HG03175 (cell line): Measurements from ENCODE around the gene ATP23.

ENCODE experiments used
- ATAC-seq: cut with Tn5 transposase; IDR thresholded peaks from one replicate; pipeline ENCODE4 v1.9.1; 2021; ENCODE audit warnings: mild to moderate bottlenecking, moderate library complexity; ENCODE audit not compliant: unreplicated experiment

The ATP23 gene

GRCh38 chr12:57907281-57907680 is 34.1 kb upstream of the ATP23 start:
- no peak for ATAC-seq

DNA sequence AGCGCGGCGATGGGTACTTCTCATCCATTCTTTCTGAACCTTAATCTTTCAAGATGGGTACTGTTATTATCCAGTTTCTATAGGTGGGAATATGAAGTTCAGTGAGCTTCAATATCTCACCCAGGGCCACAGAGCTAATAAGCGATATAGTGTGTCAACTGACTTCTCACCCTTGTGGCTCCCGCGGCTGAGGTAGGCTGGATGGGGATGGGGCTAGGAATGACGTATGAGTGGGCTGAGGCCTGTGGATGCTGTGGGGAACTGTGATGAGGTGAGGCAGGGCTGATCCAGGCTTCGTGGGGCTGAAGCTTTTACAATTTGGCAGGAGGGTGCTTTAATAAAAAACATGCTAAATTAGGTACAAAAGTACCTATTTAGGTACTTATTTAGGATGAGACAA is 32.9 kb upstream of the ATP23 start:
- no peak for ATAC-seq

GRCh38 chr12:57909056-57909455 is 32.3 kb upstream of the ATP23 start:
- no peak for ATAC-seq

- ATAC-seq = no peak
Observed at GRCh38 chr12:57909611-57910010, 31.8 kb upstream of the ATP23 start.

DNA sequence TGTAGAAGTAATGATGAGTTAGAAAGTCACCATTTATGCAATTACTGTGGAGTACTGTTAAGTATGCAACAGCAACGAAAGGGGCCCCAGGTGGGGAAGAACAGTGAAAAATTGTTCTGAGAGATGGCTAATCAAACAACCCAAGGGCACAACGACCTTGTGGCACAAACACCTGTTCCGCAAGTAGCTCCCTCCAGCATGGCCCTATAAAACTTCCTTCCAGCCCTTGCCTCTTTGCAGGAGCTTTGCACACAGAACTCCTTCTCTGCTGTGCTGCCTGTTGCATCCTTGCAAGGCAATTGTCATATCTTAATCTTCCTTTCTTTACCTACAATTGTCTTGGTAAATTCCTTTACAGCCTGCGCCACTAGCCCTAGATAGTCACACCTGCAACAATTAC is 23.2 kb upstream of the ATP23 start:
- no peak for ATAC-seq

DNA sequence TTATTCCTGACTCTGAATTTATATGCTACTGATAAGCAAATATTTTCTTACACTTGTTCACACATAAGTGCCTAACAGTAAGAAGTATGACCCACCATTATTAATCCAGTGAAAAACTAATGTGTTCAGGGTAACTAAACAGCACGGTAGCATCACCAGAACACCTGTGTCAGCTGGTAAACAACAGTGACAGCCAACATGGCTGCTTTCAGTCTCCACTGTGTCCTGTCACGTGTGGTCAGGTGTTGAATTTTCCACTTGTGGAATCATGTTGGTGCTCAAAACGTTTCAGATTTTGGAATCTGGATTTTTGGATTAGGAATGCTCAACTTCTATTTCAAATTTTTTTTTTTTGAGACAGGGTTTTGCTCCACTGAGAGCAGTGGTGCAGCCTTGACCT is 14.3 kb upstream of the ATP23 start:
- no peak for ATAC-seq

DNA sequence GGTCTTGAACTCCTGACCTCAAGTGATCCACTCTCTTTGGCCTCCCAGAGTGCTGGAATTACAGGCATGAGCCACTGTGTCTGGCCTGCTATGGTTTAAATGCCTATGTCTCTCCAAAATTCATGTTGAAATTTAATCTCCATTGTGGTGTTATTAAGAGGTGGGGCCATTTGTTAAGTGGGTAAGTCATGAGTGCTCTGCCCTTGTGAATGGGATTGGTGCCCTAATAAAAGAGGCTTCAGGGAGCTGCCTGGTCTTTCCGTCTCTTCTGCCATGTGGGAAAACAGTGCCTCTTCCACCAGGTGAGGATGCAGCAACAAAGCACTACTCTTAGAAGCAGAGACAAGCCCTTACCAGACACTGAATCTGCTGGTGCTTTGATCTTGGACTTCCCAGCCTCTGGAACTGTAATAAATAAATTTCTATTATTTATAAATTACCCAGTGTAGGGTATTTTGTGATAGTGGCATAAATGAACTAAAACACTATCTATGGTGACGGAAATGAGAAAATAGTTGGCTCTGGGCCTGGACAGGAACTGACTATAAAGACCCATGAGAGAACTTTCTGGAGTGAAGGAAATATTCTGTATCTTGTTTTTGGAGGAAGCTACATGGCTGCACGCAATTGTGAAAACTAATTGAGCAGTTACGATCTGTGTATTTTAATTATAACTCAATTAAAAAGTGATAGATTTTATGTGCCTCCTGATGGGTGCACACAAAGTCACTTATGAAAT is 12.1 kb upstream of the ATP23 start:
- no peak for ATAC-seq

DNA sequence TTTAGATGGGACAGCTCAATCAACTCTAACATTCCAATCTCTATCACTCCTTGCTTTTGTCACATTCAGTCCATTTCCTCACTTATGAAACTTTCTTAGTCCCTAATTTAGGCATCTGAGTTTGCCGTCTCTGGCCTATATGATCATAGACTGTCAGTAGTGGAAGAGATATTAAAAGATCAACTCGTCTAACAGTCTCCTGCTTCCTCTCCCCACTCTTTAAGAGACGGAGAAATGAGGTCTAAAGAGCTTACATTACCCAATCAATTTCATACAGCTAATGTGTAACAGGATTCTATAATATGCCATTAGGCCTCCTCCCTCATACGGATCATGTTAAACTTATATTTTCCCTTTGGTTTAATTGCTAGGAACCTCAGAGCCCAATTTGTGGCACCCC is 6.5 kb upstream of the ATP23 start:
- ATAC-seq = no peak

GRCh38 chr12:57935331-57935730 is 6.0 kb upstream of the ATP23 start:
- ATAC-seq = no peak

DNA sequence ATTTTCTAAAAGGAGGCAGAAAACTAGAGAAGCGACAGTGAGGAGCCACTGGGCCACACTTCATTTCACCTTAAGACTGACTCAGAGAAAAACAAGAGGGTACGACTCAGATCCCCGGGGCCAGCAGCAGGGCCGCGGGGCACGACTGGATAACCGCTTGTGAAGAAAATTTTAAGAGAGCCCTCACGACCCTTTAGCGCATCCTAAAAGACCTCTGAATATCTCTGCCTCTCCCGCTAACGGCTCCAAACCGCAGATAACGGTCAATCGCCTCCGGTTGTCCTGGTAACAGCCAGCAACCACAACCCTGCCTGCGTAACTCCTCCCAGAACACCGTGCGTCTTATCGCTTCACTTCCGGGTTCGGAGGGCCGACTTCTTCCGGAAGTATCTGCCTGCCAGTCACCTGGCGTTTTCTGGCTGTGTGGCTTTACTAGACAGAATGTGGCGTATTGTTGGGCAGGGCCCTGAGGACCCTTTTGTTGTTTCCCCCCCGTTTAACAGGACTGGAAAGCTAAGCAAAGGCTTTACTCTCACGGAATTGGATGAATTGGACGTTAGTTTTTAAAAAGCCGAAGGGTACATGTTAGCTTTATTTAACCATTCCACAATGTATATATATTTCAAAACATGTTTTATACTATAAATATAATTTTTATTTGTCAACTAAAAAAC is 5.4 kb upstream of the ATP23 start:
- ATAC-seq = peak; percentile 99

- ATAC-seq = no peak
Observed at GRCh38 chr12:57936513-57936883, 4.9 kb upstream of the ATP23 start.

DNA sequence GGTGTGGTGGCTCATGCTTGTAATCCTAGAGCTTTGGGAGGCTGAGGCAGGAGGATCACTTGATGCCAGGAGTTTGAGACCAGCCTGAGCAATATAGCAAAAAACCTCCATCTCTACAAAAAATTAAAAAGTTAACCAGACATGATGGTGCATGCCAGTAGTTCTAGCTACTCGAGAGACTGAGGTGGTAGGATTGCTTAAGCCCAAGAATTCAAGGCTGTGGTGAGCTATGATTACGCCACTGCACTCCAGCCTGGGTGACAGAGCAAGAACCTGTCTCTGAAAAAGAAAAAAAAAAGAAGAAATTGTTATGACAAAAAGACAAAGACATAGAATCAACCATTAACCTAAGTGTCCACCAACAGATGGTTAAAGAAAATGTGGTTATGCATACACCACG is 2.1 kb upstream of the ATP23 start:
- ATAC-seq = no peak

DNA sequence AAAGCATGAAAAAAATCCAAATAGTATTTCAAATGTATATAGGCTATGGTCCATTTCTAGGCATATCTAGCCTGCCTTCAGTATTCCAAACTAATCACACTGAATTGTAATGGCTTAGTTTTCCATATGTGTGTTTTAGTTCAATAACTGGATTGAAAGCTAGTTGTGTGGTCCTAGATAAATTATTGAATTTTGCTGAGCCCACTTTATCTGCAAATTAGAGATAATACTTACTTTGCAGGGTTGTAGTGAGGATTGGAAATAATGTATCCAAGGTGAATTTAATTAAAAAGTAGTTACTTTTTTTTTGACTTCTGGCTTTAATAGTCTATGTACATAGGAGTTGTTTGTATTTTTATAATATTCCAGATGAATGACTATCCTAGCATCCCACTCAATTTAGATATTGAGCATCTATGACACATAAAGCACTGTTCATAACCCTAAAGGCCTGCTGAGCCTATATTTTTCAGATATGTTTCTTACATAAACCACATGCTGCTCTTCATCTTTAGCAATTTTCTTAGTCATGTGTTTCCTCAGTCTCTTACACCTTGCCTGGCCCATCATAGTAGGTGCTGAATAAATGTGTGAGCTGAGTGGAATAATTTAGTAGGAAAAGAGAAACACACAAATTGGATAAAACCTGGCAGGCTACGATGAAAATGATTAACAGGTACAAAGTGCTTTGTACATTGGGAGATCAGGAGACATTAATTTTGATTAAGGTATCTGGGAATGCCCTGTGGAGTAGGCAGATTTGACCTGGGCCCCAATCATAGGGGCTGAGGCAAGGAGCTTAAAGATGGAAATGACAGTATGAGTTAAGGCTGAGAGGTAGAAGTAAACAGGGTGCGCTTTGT is 1.1 kb upstream of the ATP23 start:
- no peak for ATAC-seq

GRCh38 chr12:57940915-57941164 is 527 bp upstream of the ATP23 start:
- no peak for ATAC-seq

- no peak for ATAC-seq
Observed at GRCh38 chr12:57943438-57944080, 2.2 kb downstream of the ATP23 start.

DNA sequence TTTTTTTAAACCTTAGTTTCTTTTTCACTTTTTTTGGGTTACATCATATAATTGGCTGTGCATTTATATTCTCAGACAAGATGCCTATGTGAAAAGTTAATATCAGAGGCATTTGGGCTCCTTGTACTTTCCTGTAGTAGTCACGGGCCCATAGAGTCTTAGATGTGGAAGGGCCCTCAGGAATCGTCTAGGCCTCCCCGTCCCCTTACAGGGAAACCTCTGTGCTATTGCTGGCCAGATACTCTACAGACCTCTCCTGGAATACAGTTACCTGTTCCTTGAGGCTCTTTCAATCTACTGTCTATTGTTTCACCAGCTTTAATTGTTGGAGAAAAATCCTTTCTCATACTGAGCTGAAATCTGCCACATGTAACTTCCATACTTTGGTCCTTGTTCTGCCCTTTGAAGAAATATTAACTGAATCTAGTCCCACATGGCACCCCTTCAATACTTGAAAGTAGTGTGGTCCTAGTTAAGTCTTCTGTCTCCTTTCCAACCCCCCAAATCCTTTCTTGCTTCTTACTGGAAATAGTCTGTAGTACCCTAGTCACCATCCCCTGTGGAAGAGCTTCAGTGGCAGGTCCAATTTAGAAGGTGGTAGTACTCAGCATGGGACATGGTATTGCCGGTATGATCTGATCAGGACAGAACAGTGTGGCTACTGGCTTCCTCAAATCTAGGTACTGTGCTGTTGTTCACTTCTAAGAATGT is 3.1 kb downstream of the ATP23 start:
- ATAC-seq = no peak

GRCh38 chr12:57952766-57953165 is 11.4 kb downstream of the ATP23 start:
- ATAC-seq = no peak

DNA sequence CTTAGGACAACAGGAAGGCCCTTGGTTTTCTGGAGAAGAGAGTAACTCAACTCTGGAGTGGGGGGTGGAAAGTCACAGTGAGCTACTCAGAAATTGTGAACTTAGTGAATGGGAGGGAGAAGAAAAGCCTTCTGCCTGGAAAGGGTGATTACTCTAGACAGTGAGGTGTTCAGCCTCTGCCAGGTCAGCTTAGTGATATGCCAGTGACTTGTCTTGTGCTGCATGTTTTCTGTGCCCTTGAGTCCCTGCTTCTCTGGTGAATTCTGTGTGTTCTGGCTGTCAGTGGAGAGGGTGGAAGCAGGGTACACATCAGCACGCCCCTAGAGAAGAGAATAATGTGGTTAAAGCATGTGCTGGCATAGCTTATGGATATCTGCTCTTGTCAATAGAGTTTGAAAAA is 13.4 kb downstream of the ATP23 start:
- no peak for ATAC-seq

GRCh38 chr12:57958061-57958657 is 16.8 kb downstream of the ATP23 start:
- no peak for ATAC-seq

DNA sequence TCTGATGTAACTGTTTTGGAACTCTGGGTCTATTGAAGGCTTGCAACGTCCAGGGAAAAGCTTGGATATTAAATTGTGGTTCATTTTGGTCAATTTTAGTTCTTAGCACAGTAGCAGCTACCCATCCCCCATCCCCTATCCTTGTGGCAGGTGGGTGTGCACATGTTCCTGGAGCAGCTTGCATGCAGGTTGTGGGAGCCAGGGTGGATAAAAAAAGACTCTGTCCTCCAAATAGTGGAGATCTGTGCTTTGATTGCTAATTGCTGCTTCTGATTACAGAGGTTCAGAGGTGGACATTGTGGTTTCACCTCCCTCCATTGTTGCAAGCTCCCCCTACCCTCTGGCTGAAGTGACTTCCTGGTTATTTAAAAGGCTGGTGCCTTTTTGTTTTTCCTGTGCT is 23.1 kb downstream of the ATP23 start:
- ATAC-seq = no peak

GRCh38 chr12:57965766-57966165 is 24.4 kb downstream of the ATP23 start:
- ATAC-seq = no peak
